HG03097 (cell line): ENCODE results near the gene AGMO.

Experiments
- ATAC-seq: cut with Tn5 transposase; IDR thresholded peaks from one replicate; pipeline ENCODE4 v1.9.1; 2021; ENCODE audit not compliant: unreplicated experiment, low FRiP score

AGMO gene

GRCh38 chr7:15462721-15463389, 99.0 kb downstream of the AGMO start:
- ATAC-seq = no peak

GRCh38 chr7:15461576-15461975, 100.2 kb downstream of the AGMO start:
- no peak for ATAC-seq

GRCh38 chr7:15459018-15459615, 102.7 kb downstream of the AGMO start:
- ATAC-seq = no peak

GRCh38 chr7:15457990-15458955, 103.5 kb downstream of the AGMO start:
- ATAC-seq = no peak

- no peak for ATAC-seq
Measured at GRCh38 chr7:15452670-15453069, 109.1 kb downstream of the AGMO start.

- ATAC-seq = no peak
Measured at GRCh38 chr7:15446722-15447121, 115.1 kb downstream of the AGMO start.

- no peak for ATAC-seq
Measured at GRCh38 chr7:15446280-15446679, 115.5 kb downstream of the AGMO start.

- no peak for ATAC-seq
Measured at GRCh38 chr7:15441915-15442314, 119.9 kb downstream of the AGMO start.

GRCh38 chr7:15440482-15440881, 121.3 kb downstream of the AGMO start:
- ATAC-seq = no peak

- no peak for ATAC-seq
Measured at GRCh38 chr7:15439853-15440252, 122.0 kb downstream of the AGMO start.

- no peak for ATAC-seq
Measured at GRCh38 chr7:15433151-15433550, 128.7 kb downstream of the AGMO start.

GRCh38 chr7:15430911-15431310, 130.9 kb downstream of the AGMO start:
- no peak for ATAC-seq

- no peak for ATAC-seq
Measured at GRCh38 chr7:15430191-15430590, 131.6 kb downstream of the AGMO start.

- no peak for ATAC-seq
Measured at GRCh38 chr7:15424468-15424867, 137.3 kb downstream of the AGMO start.

GRCh38 chr7:15419596-15419995, 142.2 kb downstream of the AGMO start:
- no peak for ATAC-seq

- no peak for ATAC-seq
Measured at GRCh38 chr7:15418264-15418663, 143.6 kb downstream of the AGMO start.

GRCh38 chr7:15417341-15417988, 144.3 kb downstream of the AGMO start:
- ATAC-seq = no peak

GRCh38 chr7:15411019-15411418, 150.8 kb downstream of the AGMO start:
- no peak for ATAC-seq

GRCh38 chr7:15407910-15408309, 153.9 kb downstream of the AGMO start:
- ATAC-seq = no peak

GRCh38 chr7:15403751-15404150, 158.1 kb downstream of the AGMO start:
- no peak for ATAC-seq

GRCh38 chr7:15403315-15403714, 158.5 kb downstream of the AGMO start:
- ATAC-seq = no peak
